Measurements from ENCODE around the gene MATK. TPM values are rescaled to one million over a fixed set of nuclear protein-coding genes. Genes with fewer than 3 reads are reported as not detected.

MATK gene
- total and polyA plus RNA-seq, 4 donors, result 0.78 to 7.0 (median 1.8) TPM

DNA sequence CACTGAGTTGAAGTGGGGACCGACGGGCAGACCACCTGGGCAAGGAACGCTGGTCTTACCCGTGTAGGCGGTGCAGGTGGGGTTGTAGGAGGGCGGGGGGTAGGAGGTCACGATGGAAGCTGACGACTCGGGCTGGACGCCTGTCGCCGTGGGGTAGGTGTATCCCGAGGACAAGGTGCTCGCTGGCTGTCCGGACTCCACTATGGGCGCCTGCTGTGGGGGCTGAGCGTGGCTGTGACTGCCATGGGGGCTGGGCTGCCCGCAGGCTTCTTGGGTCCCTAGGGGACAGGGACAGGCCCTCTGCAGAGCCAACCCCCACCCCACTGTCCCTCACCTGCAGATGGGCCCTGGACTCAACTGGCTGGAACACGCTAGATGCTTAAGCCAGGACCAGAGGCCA lies 45.4 kb upstream of the MATK start:
- no peaks in the 10 kb centered on the region for H3K27me3 ChIP-seq (ENCODE audit: control insufficient read depth in 4 of 4, insufficient read depth in 4 of 4, low read length in 3 of 4)
- no peak for DNase-seq (ENCODE audit: low spot score)
- 73% methylated on average over 19 of the region's 19 CpGs for WGBS

More for the DNA sequence above, 45.4 kb upstream of the MATK start:
- Histone ChIP-seq H3K9me3 (ENCODE audit: control insufficient read depth in 4 of 4, low read length in 3 of 4) (no peaks in the 10 kb centered on the region), H3K36me3 (ENCODE audit: control insufficient read depth in 4 of 4, insufficient read depth in 3 of 4, low read depth in 1 of 4, low read length in 3 of 4) (no peaks in the 10 kb centered on the region), H3K4me3 (ENCODE audit: low read depth in 1 of 3, low read length in 3 of 3) (no peak overlapping the region), H3K27ac (ENCODE audit: low read depth in 1 of 2, low read length in 2 of 2) (no peak overlapping the region), H3K4me1 (ENCODE audit: control insufficient read depth in 4 of 4, insufficient read depth in 4 of 4, low read length in 3 of 4) (no peaks in the 10 kb centered on the region), H3K9ac (ENCODE audit: low read depth in 1 of 2, low read length in 2 of 2) (no peak overlapping the region)
- TF ChIP-seq, protein P1, sequence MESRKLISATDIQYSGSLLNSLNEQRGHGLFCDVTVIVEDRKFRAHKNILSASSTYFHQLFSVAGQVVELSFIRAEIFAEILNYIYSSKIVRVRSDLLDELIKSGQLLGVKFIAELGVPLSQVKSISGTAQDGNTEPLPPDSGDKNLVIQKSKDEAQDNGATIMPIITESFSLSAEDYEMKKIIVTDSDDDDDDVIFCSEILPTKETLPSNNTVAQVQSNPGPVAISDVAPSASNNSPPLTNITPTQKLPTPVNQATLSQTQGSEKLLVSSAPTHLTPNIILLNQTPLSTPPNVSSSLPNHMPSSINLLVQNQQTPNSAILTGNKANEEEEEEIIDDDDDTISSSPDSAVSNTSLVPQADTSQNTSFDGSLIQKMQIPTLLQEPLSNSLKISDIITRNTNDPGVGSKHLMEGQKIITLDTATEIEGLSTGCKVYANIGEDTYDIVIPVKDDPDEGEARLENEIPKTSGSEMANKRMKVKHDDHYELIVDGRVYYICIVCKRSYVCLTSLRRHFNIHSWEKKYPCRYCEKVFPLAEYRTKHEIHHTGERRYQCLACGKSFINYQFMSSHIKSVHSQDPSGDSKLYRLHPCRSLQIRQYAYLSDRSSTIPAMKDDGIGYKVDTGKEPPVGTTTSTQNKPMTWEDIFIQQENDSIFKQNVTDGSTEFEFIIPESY (IDR thresholded peaks at IDR 0.05), result no peak
- TF ChIP-seq RXRA (IDR thresholded peaks at IDR 0.05), result no peak
- TF ChIP-seq, protein P2, sequence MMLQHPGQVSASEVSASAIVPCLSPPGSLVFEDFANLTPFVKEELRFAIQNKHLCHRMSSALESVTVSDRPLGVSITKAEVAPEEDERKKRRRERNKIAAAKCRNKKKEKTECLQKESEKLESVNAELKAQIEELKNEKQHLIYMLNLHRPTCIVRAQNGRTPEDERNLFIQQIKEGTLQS (IDR thresholded peaks at IDR 0.05), result no peak
- TF ChIP-seq, protein P3, sequence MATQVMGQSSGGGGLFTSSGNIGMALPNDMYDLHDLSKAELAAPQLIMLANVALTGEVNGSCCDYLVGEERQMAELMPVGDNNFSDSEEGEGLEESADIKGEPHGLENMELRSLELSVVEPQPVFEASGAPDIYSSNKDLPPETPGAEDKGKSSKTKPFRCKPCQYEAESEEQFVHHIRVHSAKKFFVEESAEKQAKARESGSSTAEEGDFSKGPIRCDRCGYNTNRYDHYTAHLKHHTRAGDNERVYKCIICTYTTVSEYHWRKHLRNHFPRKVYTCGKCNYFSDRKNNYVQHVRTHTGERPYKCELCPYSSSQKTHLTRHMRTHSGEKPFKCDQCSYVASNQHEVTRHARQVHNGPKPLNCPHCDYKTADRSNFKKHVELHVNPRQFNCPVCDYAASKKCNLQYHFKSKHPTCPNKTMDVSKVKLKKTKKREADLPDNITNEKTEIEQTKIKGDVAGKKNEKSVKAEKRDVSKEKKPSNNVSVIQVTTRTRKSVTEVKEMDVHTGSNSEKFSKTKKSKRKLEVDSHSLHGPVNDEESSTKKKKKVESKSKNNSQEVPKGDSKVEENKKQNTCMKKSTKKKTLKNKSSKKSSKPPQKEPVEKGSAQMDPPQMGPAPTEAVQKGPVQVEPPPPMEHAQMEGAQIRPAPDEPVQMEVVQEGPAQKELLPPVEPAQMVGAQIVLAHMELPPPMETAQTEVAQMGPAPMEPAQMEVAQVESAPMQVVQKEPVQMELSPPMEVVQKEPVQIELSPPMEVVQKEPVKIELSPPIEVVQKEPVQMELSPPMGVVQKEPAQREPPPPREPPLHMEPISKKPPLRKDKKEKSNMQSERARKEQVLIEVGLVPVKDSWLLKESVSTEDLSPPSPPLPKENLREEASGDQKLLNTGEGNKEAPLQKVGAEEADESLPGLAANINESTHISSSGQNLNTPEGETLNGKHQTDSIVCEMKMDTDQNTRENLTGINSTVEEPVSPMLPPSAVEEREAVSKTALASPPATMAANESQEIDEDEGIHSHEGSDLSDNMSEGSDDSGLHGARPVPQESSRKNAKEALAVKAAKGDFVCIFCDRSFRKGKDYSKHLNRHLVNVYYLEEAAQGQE (IDR thresholded peaks at IDR 0.05), result no peak
- no peak for TF ChIP-seq SP1 (IDR thresholded peaks at IDR 0.05)
- TF ChIP-seq HNF4G (IDR thresholded peaks at IDR 0.05), result no peak
- no peak for TF ChIP-seq HNF4A (conservative IDR thresholded peaks at IDR 0.05)
- TF ChIP-seq RAD21 (IDR thresholded peaks at IDR 0.05), result no peak
- no peak for TF ChIP-seq FOXA1 (IDR thresholded peaks at IDR 0.05)
- no peak for TF ChIP-seq GABPA (IDR thresholded peaks at IDR 0.05 in 1 of 2, conservative IDR thresholded peaks at IDR 0.05 in 1 of 2)
- TF ChIP-seq, protein P4, sequence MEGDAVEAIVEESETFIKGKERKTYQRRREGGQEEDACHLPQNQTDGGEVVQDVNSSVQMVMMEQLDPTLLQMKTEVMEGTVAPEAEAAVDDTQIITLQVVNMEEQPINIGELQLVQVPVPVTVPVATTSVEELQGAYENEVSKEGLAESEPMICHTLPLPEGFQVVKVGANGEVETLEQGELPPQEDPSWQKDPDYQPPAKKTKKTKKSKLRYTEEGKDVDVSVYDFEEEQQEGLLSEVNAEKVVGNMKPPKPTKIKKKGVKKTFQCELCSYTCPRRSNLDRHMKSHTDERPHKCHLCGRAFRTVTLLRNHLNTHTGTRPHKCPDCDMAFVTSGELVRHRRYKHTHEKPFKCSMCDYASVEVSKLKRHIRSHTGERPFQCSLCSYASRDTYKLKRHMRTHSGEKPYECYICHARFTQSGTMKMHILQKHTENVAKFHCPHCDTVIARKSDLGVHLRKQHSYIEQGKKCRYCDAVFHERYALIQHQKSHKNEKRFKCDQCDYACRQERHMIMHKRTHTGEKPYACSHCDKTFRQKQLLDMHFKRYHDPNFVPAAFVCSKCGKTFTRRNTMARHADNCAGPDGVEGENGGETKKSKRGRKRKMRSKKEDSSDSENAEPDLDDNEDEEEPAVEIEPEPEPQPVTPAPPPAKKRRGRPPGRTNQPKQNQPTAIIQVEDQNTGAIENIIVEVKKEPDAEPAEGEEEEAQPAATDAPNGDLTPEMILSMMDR (IDR thresholded peaks at IDR 0.05; ENCODE audit: low read depth, low read length, missing input control), result no peak
- no peak for TF ChIP-seq JUND (IDR thresholded peaks at IDR 0.05)
- TF ChIP-seq, protein P5, sequence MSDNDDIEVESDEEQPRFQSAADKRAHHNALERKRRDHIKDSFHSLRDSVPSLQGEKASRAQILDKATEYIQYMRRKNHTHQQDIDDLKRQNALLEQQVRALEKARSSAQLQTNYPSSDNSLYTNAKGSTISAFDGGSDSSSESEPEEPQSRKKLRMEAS (IDR thresholded peaks at IDR 0.05), result no peak
- no peak for TF ChIP-seq EGR1 (IDR thresholded peaks at IDR 0.05; ENCODE audit: low read depth in 2 of 2)
